Measurements from ENCODE around the gene DMD. TPM values are rescaled to one million over a fixed set of nuclear protein-coding genes. Genes with fewer than 3 reads are reported as not detected.

DMD gene
- total and polyA plus RNA-seq, 2 of the 13 experiments (the other 11 are each of a cell fraction or from before 2014, with no cell fraction given) = 17.6 to 25.9 TPM

GRCh38 chrX:31670245-31670644 is 1541.1 kb downstream of the DMD start:
- DNase-seq (ENCODE audit: low spot score) (no peak), ATAC-seq (no peak), FAIRE-seq (no peak)
- no peaks in the 10 kb centered on the region for H4K20me1 ChIP-seq (ENCODE audit: insufficient read depth, low read length)
- no peak overlapping the region for H3K4me2 ChIP-seq (ENCODE audit: low read depth, low read length)
- intact Hi-C loops (cut with micrococcal nuclease; ENCODE audit: unreplicated experiment) (no loop called here), in situ Hi-C loops (cut with HindIII; ENCODE audit: extremely low pct_ligation_motif_present, low pct_unique_long_range_greater_than_20kb) (no loop called here)
- no peaks in the 10 kb centered on the region for H3K79me2 ChIP-seq (ENCODE audit: insufficient read depth, low read length)
- H3K4me1 ChIP-seq (ENCODE audit: insufficient read depth, low read length) = no peaks in the 10 kb centered on the region
- no TSS peak for BruUV-seq (replicated peaks)
- H2AFZ ChIP-seq (ENCODE audit: low read length) = no peak overlapping the region
- no peaks in the 10 kb centered on the region for H3K9me3 ChIP-seq (ENCODE audit: low read length)
- H3K36me3 ChIP-seq (replicated peaks in 1 of 2; ENCODE audit: control insufficient read depth in 1 of 2, insufficient read depth in 2 of 2, low read length in 2 of 2) = no peaks in the 10 kb centered on the region
- TF ChIP-seq ZNF7 (CRISPR knock-in tag; IDR thresholded peaks at IDR 0.05) (no peak), ZNF292 (CRISPR knock-in tag; IDR thresholded peaks at IDR 0.05; ENCODE audit: borderline replicate concordance, low read depth) (no peak), ZNF773 (CRISPR knock-in tag; IDR thresholded peaks at IDR 0.05; ENCODE audit: borderline replicate concordance) (no peak), ZNF878 (CRISPR knock-in tag; IDR thresholded peaks at IDR 0.05) (no peak), SMAD3 (CRISPR knock-in tag; IDR thresholded peaks at IDR 0.05) (no peak), ZNF589 (CRISPR knock-in tag; conservative IDR thresholded peaks at IDR 0.05) (no peak), FOXA1 (IDR thresholded peaks at IDR 0.05) (no peak), FOXA1 (CRISPR knock-in tag; IDR thresholded peaks at IDR 0.05) (no peak), NR2F1 (CRISPR knock-in tag; IDR thresholded peaks at IDR 0.05) (no peak)
- POLR2A ChIA-PET = no interaction called here
- no peak overlapping the region for H3K27ac ChIP-seq (ENCODE audit: extremely low read length, insufficient read depth, low read length)
- H3K4me3 ChIP-seq (replicated peaks in 1 of 3; ENCODE audit: insufficient read depth in 1 of 3, low read depth in 2 of 3, low read length in 3 of 3) = no peak overlapping the region
- CTCF ChIA-PET (ENCODE audit: low intra/inter-chr PET ratio, low total read pairs) = no interaction called here
- no peaks in the 10 kb centered on the region for H3K27me3 ChIP-seq (ENCODE audit: control insufficient read depth in 1 of 2, insufficient read depth in 2 of 2, low read length in 2 of 2)
- no peak overlapping the region for H3K9ac ChIP-seq (ENCODE audit: insufficient read depth, low read depth, low read length)
- 62% methylated on average over 3 of the region's 3 CpGs for WGBS (ENCODE audit: low lambda C conversion rate)

- Histone ChIP-seq H3K4me1 (ENCODE audit: insufficient read depth, low read length) (no peaks in the 10 kb centered on the region), H3K27ac (ENCODE audit: extremely low read length, insufficient read depth, low read length) (no peak overlapping the region), H3K79me2 (ENCODE audit: insufficient read depth, low read length) (no peaks in the 10 kb centered on the region), H3K4me2 (ENCODE audit: low read depth, low read length) (no peak overlapping the region), H3K4me3 (replicated peaks in 1 of 3; ENCODE audit: insufficient read depth in 1 of 3, low read depth in 2 of 3, low read length in 3 of 3) (no peak overlapping the region), H2AFZ (ENCODE audit: low read length) (no peak overlapping the region), H3K36me3 (replicated peaks in 1 of 2; ENCODE audit: control insufficient read depth in 1 of 2, insufficient read depth in 2 of 2, low read length in 2 of 2) (no peaks in the 10 kb centered on the region), H3K9ac (ENCODE audit: insufficient read depth, low read depth, low read length) (no peak overlapping the region), H3K9me3 (ENCODE audit: low read length) (no peaks in the 10 kb centered on the region), H3K27me3 (ENCODE audit: control insufficient read depth in 1 of 2, insufficient read depth in 2 of 2, low read length in 2 of 2) (no peaks in the 10 kb centered on the region; a peak in 1 of 5 replicates), H4K20me1 (ENCODE audit: insufficient read depth, low read length) (no peaks in the 10 kb centered on the region)
- in situ Hi-C loops (cut with HindIII; ENCODE audit: extremely low pct_ligation_motif_present, low pct_unique_long_range_greater_than_20kb) (no loop called here), intact Hi-C loops (cut with micrococcal nuclease; ENCODE audit: unreplicated experiment) (no loop called here)
- POLR2A ChIA-PET = no interaction called here
- FAIRE-seq (no peak), ATAC-seq (no peak), DNase-seq (ENCODE audit: low spot score) (no peak)
- WGBS (ENCODE audit: low lambda C conversion rate) = 5% methylated on average over 4 of the region's 4 CpGs
- BruUV-seq (replicated peaks) = no TSS peak
- CTCF ChIA-PET (ENCODE audit: low intra/inter-chr PET ratio, low total read pairs) = no interaction called here
- TF ChIP-seq ZNF850 (CRISPR knock-in tag; conservative IDR thresholded peaks at IDR 0.05) = no peak
- TF ChIP-seq SALL2 (CRISPR knock-in tag; IDR thresholded peaks at IDR 0.05) = no peak
- no peak for TF ChIP-seq CREBL2 (CRISPR knock-in tag; IDR thresholded peaks at IDR 0.05; ENCODE audit: borderline replicate concordance)
- no peak for TF ChIP-seq PITX1 (CRISPR knock-in tag; IDR thresholded peaks at IDR 0.05)
- no peak for TF ChIP-seq RBFOX2 (IDR thresholded peaks at IDR 0.05; ENCODE audit: low read depth, low read length)
- TF ChIP-seq DMAP1 (CRISPR knock-in tag; IDR thresholded peaks at IDR 0.05) = no peak
- no peak for TF ChIP-seq NFIB (CRISPR knock-in tag; IDR thresholded peaks at IDR 0.05; ENCODE audit: borderline replicate concordance)
- TF ChIP-seq YY1 (IDR thresholded peaks at IDR 0.05; ENCODE audit: insufficient read depth, insufficient replicate concordance, low read depth, low read length) = no peak
- TF ChIP-seq ZNF557 (CRISPR knock-in tag; IDR thresholded peaks at IDR 0.05) = no peak
- no peak for TF ChIP-seq HMGXB4 (CRISPR knock-in tag; IDR thresholded peaks at IDR 0.05; ENCODE audit: borderline replicate concordance in 1 of 2, low read depth in 1 of 2)
- TF ChIP-seq HHEX (CRISPR knock-in tag; IDR thresholded peaks at IDR 0.05) = no peak
Measured at GRCh38 chrX:31665454-31665853, 1545.9 kb downstream of the DMD start.

All from HepG2 (cell line).